K562 (cell line): ENCODE results near the gene HELZ2.

Source experiments
- CHD1 ChIP-seq: fragments of 200-600 bp; sonication (generic); IDR thresholded peaks from one replicate; pipeline ENCODE4 v1.6.1; 2012; ENCODE audit warnings: mild to moderate bottlenecking, moderate library complexity, low read length, inconsistent platforms
- FOXK2 ChIP-seq, 2 experiments: fragments of 450-650 bp; IDR thresholded peaks in 1 of 2; conservative IDR thresholded peaks in 1 of 2; 2 replicates each; pipeline ENCODE4 v1.6.1; 2016; ENCODE audit warnings: low read depth in 2 of 2, mild to moderate bottlenecking in 1 of 2
- HLTF ChIP-seq: fragments of 450-650 bp; IDR thresholded peaks from 2 replicates; pipeline ENCODE4 v1.6.1; 2016
- IRF9 ChIP-seq: fragments of 450-650 bp; IDR thresholded peaks from 2 replicates; pipeline ENCODE4 v1.6.1; 2016; ENCODE audit warnings: missing biosample characterization, missing genetic modification characterization
- ZKSCAN1 ChIP-seq: fragments of 150-350 bp; IDR thresholded peaks from 2 replicates; pipeline ENCODE4 v1.6.1; 2016; ENCODE audit warnings: low read depth, low read length
- ZNF12 ChIP-seq: sonication (generic); formaldehyde crosslinking; IDR thresholded peaks from 2 replicates; pipeline ENCODE4 v1.4.0; 2020; ENCODE audit warnings: mild to moderate bottlenecking, missing genetic modification reagents
- TF ChIP-seq, protein P1 (sequence below), 2 experiments: fragments of 450-650 bp in 1 of 2; sonication (generic) in 1 of 2; formaldehyde crosslinking in 1 of 2; IDR thresholded peaks; 2 replicates each; pipeline versions ENCODE4 v1.7.1 to v1.9.0; 2016 to 2022; ENCODE audit warnings: inconsistent platforms in 1 of 2, mild to moderate bottlenecking in 1 of 2, missing genetic modification reagents in 1 of 2
- TF ChIP-seq, protein P2 (sequence below), 3 experiments: IDR thresholded peaks in 2 of 3; conservative IDR thresholded peaks in 1 of 3; 2 replicates each; pipeline ENCODE4 v1.5.1; 2011 to 2012; ENCODE audit warnings: low read length in 3 of 3, mild to moderate bottlenecking in 3 of 3, control low read depth in 2 of 3, improper control_type of control experiment in 1 of 3, inconsistent platforms in 1 of 3, low read depth in 1 of 3, mixed read lengths in 1 of 3, moderate library complexity in 1 of 3; ENCODE audit not compliant: insufficient read depth in 2 of 3

- TF ChIP-seq, protein P1, sequence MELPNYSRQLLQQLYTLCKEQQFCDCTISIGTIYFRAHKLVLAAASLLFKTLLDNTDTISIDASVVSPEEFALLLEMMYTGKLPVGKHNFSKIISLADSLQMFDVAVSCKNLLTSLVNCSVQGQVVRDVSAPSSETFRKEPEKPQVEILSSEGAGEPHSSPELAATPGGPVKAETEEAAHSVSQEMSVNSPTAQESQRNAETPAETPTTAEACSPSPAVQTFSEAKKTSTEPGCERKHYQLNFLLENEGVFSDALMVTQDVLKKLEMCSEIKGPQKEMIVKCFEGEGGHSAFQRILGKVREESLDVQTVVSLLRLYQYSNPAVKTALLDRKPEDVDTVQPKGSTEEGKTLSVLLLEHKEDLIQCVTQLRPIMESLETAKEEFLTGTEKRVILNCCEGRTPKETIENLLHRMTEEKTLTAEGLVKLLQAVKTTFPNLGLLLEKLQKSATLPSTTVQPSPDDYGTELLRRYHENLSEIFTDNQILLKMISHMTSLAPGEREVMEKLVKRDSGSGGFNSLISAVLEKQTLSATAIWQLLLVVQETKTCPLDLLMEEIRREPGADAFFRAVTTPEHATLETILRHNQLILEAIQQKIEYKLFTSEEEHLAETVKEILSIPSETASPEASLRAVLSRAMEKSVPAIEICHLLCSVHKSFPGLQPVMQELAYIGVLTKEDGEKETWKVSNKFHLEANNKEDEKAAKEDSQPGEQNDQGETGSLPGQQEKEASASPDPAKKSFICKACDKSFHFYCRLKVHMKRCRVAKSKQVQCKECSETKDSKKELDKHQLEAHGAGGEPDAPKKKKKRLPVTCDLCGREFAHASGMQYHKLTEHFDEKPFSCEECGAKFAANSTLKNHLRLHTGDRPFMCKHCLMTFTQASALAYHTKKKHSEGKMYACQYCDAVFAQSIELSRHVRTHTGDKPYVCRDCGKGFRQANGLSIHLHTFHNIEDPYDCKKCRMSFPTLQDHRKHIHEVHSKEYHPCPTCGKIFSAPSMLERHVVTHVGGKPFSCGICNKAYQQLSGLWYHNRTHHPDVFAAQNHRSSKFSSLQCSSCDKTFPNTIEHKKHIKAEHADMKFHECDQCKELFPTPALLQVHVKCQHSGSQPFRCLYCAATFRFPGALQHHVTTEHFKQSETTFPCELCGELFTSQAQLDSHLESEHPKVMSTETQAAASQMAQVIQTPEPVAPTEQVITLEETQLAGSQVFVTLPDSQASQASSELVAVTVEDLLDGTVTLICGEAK (IDR thresholded peaks at IDR 0.05): no peak
- TF ChIP-seq, protein P1 (CRISPR knock-in tag; IDR thresholded peaks at IDR 0.05): no peak
- TF ChIP-seq CHD1 (no peak), ZNF12 (CRISPR knock-in tag) (no peak), IRF9 (tag) (no peak), HLTF (no peak), FOXK2 (conservative IDR thresholded peaks at IDR 0.05 in 1 of 2, IDR thresholded peaks at IDR 0.05 in 1 of 2; ENCODE audit: low read depth in 2 of 2) (no peak), ZKSCAN1 (no peak)
- TF ChIP-seq, protein P2, sequence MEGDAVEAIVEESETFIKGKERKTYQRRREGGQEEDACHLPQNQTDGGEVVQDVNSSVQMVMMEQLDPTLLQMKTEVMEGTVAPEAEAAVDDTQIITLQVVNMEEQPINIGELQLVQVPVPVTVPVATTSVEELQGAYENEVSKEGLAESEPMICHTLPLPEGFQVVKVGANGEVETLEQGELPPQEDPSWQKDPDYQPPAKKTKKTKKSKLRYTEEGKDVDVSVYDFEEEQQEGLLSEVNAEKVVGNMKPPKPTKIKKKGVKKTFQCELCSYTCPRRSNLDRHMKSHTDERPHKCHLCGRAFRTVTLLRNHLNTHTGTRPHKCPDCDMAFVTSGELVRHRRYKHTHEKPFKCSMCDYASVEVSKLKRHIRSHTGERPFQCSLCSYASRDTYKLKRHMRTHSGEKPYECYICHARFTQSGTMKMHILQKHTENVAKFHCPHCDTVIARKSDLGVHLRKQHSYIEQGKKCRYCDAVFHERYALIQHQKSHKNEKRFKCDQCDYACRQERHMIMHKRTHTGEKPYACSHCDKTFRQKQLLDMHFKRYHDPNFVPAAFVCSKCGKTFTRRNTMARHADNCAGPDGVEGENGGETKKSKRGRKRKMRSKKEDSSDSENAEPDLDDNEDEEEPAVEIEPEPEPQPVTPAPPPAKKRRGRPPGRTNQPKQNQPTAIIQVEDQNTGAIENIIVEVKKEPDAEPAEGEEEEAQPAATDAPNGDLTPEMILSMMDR (IDR thresholded peaks at IDR 0.05 in 2 of 3, conservative IDR thresholded peaks at IDR 0.05 in 1 of 3; ENCODE audit: insufficient read depth in 2 of 3, low read depth in 1 of 3, low read length in 3 of 3): no peak
Measured at GRCh38 chr20:63573647-63574131, 350 bp downstream of the HELZ2 start.
